AG09319 (cell line): ENCODE measurements around the gene PVRIG.
"Not testable (repeated sequence)": the region's sequence is repeated elsewhere in the genome, so short reads cannot be mapped to it uniquely, and the experiment has no call there.

Experiments
- DNase-seq: peaks from one replicate; pipeline ENCODE4 v3.0.0-alpha.2; 2010; ENCODE audit warnings: low read depth; ENCODE audit errors: extremely low read depth
- CTCF ChIP-seq: IDR thresholded peaks from 2 replicates; pipeline ENCODE4 v1.5.1; 2011; ENCODE audit warnings: low read depth, mild to moderate bottlenecking, inconsistent platforms, low read length, moderate library complexity

Gene PVRIG

GRCh38 chr7:100266576-100267354 lies 47.0 kb downstream of the PVRIG start:
- no peak for DNase-seq

GRCh38 chr7:100267648-100268047 lies 47.9 kb downstream of the PVRIG start:
- TF ChIP-seq CTCF: no peak

More at GRCh38 chr7:100266576-100267354, 47.0 kb downstream of the PVRIG start:
- TF ChIP-seq CTCF: no peak

GRCh38 chr7:100268882-100269281 lies 49.1 kb downstream of the PVRIG start:
- DNase-seq: not testable (repeated sequence)

More at GRCh38 chr7:100267648-100268047, 47.9 kb downstream of the PVRIG start:
- no peak for DNase-seq

GRCh38 chr7:100269306-100270045 lies 49.7 kb downstream of the PVRIG start:
- not testable (repeated sequence) for DNase-seq

- not testable (repeated sequence) for DNase-seq
Measured at GRCh38 chr7:100270046-100270918, 50.5 kb downstream of the PVRIG start.
